ENCODE data around the gene BEX4.
A peak's percentile ranks its signal among the peaks of the same experiment; 100 is the strongest.

BEX4 gene

GRCh38 chrX:103249805-103250204 is 34.9 kb downstream of the BEX4 start:
- H3K36me3 ChIP-seq, result no peaks in the 10 kb centered on the region; the same call in 1 of the 2 replicates
- no peak overlapping the region for H3K4me3 ChIP-seq (ENCODE audit: low read depth, low read length)
- no peak for TF ChIP-seq CTCF (IDR thresholded peaks at IDR 0.05; ENCODE audit: low read depth, low read length)
- no peak for DNase-seq
- no peak overlapping the region for H3K27ac ChIP-seq
- H3K9me3 ChIP-seq (ENCODE audit: severe bottlenecking), result no peaks in the 10 kb centered on the region
- H3K27me3 ChIP-seq (ENCODE audit: insufficient read depth, low read depth, severe bottlenecking), result peaks cover 18% of the 10 kb centered on the region

GRCh38 chrX:103250977-103251376 is 36.1 kb downstream of the BEX4 start:
- Histone ChIP-seq H3K36me3 (no peaks in the 10 kb centered on the region; the same call in 1 of the 2 replicates), H3K27me3 (ENCODE audit: insufficient read depth, low read depth, severe bottlenecking) (peaks cover 21% of the 10 kb centered on the region), H3K9me3 (ENCODE audit: severe bottlenecking) (no peaks in the 10 kb centered on the region), H3K27ac (no peak overlapping the region), H3K4me3 (ENCODE audit: low read depth, low read length) (no peak overlapping the region)
- no peak for DNase-seq
- TF ChIP-seq CTCF (IDR thresholded peaks at IDR 0.05; ENCODE audit: low read depth, low read length), result no peak

- H3K27ac ChIP-seq, result no peak overlapping the region
- no peak for TF ChIP-seq CTCF (IDR thresholded peaks at IDR 0.05; ENCODE audit: low read depth, low read length)
- DNase-seq, result no peak
- H3K27me3 ChIP-seq (ENCODE audit: insufficient read depth, low read depth, severe bottlenecking), result peaks cover 10% of the 10 kb centered on the region
- H3K9me3 ChIP-seq (ENCODE audit: severe bottlenecking), result no peaks in the 10 kb centered on the region
- H3K36me3 ChIP-seq, result no peaks in the 10 kb centered on the region; the same call in 1 of the 2 replicates
- H3K4me3 ChIP-seq (ENCODE audit: low read depth, low read length), result no peak overlapping the region; the same call in 1 of the 2 replicates
Measured at GRCh38 chrX:103253608-103254007, 38.7 kb downstream of the BEX4 start.

GRCh38 chrX:103254171-103254824 is 39.4 kb downstream of the BEX4 start:
- Histone ChIP-seq H3K9me3 (ENCODE audit: severe bottlenecking) (no peaks in the 10 kb centered on the region), H3K4me3 (ENCODE audit: low read depth, low read length) (peak overlapping the region; percentile 55), H3K27me3 (ENCODE audit: insufficient read depth, low read depth, severe bottlenecking) (peaks cover 10% of the 10 kb centered on the region), H3K27ac (peak overlapping the region; percentile 67), H3K36me3 (no peaks in the 10 kb centered on the region; the same call in 1 of the 2 replicates)
- peak; percentile 73 for DNase-seq
- no peak for TF ChIP-seq CTCF (IDR thresholded peaks at IDR 0.05; ENCODE audit: low read depth, low read length)

GRCh38 chrX:103254921-103255493 is 40.1 kb downstream of the BEX4 start, which contains the start of gene TCEAL8:
TCEAL8 (minus strand) TSS chrX:103255155; CDS start chrX:103253979, 1,176 bp downstream.
- peaks cover 13% of the 10 kb centered on the region for H3K27me3 ChIP-seq (ENCODE audit: insufficient read depth, low read depth, severe bottlenecking)
- H3K27ac ChIP-seq, result peak within 1 kb of the TSS; percentile 67
- TF ChIP-seq CTCF (IDR thresholded peaks at IDR 0.05; ENCODE audit: low read depth, low read length), result no peak
- peak; percentile 65 for DNase-seq
- no peaks in the 10 kb centered on the region; the same call in 1 of the 2 replicates for H3K36me3 ChIP-seq
- peak within 1 kb of the TSS; percentile 55 for H3K4me3 ChIP-seq (ENCODE audit: low read depth, low read length)
- no peaks in the 10 kb centered on the region for H3K9me3 ChIP-seq (ENCODE audit: severe bottlenecking)
